SHP77 (cell line): Measurements from ENCODE around the gene TGFBR3L.
"Not testable (repeated sequence)": the region's sequence is repeated elsewhere in the genome, so short reads cannot be mapped to it uniquely, and the experiment has no call there.

Source experiments
- DNase-seq, 2 experiments: peaks; one replicate each; lab custom pipeline; 2025; lab: John Stamatoyannopoulos, UW

Gene TGFBR3L

DNA sequence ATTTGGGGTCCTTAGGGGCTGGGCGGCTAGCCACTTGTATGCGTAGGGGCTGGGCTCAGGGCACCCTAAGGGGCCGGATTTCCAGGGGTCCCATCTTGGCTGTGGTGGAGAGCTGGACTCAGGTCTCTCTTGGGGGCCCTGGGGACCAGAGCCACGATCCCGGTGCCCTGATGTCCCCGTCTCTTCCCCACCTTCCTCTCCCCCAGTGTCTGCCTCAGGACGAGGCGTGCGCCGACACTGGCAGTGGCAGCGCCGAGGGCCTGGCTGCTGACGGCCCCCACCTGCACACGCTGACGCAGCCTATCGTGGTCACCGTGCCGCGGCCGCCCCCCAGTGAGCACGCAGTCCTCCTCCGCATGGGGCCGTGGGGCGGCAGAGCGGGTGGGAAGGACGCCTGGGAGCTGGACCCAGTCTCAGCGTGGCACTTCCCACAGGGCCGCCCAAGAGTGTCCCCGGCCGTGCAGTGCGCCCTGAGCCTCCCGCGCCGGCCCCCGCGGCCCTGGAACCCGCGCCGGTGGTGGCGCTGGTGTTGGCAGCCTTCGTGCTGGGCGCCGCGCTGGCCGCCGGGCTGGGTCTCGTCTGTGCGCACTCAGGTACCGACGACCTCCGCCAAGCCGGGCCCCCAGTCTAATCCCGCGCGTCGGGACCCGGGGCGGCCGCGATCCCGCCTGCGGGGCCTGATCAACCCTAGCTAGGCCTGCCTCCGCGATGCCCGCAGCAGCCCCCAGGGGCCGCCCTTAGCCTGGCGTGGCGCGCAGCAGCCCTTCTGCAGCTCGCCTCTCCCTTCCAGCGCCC lies 2.8 kb downstream of the TGFBR3L start:
- peak; percentile 45 to 69 for DNase-seq

DNA sequence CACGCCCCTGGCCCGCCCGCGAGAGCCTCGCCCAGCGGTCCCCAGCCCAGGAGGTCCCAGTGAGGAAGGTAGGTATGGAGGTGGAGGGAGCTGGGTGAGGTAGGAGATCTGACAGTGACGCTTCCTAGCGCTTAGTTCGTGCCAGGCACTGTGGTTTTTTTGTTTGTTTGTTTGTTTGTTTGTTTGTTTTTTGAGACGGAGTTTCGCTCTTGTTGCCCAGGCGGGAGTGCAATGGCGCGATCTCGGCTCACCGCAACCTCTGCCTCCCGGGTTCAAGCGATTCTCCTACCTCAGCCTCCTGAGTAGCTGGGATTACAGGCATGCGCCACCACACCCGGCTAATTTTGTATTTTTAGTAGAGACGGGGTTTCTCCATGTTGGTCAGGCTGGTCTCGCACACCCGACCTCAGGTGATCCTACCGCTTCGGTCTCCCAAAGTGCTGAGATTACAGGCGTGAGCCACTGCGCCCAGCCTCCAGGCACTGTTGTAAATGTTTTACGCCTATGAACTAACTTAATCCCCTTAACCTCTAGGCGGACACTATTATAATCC lies 3.5 kb downstream of the TGFBR3L start:
- not testable (repeated sequence) for DNase-seq

DNA sequence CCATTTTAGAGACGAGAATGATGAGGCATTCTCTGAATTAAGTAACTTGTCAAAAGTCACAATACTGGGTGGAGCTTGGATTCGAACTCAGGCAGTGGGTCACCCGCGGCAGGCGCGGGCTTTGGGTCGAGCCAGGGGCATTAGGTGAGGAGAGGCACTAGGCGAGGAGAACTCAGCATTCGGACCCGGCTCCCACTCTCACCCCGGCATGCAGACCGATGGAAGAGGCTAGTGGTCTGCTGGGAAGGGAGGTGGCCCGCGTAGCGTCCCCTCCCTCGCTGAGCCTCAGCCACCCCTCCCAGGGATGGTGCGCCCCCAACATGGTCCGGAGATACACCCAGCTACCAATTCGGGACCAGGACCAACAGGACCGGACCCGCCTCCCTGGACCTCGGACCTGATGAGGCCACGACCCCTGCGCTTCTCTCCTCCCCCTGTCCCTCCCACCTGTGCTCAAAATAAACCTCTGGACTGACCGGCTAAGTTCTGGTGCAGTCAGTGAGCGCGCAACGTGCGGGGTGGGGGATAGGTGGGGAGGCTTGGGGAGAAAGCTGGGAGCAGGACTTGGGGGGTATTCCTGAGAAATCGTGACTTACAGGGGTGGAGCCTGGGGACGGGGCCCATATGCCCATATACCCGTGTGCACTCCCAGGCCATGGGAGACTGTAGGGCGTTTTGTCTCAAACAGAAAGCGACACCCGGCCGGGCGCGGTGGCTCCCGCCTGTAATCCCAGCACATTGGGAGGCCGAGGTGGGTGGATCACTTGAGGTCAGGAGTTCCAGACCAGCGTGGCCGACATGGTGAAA lies 4.2 kb downstream of the TGFBR3L start:
- DNase-seq, result peak in 1 of 2 experiments; percentile 21

DNA sequence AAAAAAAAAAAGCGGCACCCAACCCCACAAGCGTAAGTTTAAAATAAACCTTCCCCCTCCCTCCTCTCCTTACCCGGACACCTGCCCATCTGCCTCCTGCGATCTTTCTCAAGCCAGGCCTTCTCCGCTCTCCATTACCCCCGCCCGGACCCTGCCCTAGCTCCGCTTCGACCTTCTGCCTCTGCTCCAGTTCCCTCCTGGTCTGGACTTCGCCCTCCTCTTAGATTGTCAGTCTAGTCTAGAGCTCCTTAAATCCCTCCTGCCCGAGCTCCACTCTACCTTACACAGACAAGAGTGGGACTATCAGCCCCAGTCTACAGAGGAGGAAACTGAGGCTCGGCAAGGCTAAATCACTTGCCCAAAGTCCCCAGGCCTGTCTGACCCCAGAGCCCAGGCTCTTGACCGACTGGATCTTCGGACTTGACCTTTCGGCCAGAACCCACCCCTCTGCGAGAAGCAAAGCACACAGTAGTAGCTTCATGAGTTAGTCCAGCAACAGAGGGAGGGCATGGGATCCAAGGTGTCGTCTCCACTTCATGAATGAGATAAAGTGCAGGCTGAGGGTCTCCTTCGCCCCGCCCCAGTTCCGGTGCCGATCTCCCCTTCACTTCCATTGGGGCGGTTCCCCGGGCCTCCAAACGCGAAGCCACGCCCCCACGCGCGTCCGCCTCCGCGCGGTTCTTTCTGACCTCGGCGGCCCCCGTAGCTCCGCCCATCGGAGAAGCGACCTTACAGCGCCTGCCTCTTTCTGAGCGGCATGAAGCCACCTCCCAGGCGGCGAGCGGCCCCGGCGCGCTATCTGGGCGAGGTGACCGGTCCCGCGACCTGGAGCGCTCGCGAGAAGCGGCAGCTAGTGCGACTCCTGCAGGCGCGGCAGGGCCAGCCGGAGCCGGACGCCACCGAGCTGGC lies 5.2 kb downstream of the TGFBR3L start, which contains the start of gene SNAPC2:
SNAPC2 (plus strand) TSS at position 729 of the 909 bp plus-strand sequence; CDS start at position 758, 29 bp downstream.
- DNase-seq, result peak; percentile 90 to 93

DNA sequence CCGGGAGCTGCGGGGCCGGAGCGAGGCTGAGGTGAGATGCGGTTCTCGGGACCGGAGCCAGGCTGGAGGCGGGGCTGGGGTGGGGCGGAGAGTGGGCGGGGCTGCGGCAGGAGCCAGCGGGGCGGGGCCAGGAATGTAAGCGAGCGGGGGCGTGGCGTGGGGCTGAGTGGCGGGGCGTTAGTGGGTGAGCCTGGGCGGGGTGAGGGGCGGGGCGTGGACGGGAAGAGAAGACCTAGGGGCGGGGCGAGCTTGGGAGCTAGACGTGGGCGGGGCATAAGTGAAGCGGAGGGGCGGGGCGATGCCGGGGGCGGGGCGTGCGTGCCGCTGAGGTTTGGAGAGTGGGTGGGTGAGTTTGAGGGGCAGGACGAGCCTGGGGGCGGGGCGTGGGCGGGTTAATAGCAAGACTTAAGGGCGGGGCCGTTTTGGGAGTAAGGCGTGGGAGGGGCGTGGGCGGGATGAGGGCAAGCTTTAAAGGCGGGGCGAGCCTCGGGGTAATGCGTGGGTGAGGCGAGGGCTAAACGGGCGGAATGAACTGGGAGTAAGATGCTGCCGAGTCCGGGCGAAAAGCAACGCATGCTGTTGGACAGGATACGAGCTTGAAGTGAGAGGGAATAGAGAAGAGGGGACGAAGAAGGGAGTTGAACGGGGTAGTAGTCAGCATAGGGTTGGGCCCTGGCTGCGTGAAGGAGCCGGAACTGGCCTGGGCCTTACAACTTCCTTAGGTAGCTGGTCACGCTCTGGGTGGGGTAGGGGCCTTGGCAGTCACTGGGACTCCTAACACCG lies 6.1 kb downstream of the TGFBR3L start:
- DNase-seq, result peak; percentile 92 to 98

DNA sequence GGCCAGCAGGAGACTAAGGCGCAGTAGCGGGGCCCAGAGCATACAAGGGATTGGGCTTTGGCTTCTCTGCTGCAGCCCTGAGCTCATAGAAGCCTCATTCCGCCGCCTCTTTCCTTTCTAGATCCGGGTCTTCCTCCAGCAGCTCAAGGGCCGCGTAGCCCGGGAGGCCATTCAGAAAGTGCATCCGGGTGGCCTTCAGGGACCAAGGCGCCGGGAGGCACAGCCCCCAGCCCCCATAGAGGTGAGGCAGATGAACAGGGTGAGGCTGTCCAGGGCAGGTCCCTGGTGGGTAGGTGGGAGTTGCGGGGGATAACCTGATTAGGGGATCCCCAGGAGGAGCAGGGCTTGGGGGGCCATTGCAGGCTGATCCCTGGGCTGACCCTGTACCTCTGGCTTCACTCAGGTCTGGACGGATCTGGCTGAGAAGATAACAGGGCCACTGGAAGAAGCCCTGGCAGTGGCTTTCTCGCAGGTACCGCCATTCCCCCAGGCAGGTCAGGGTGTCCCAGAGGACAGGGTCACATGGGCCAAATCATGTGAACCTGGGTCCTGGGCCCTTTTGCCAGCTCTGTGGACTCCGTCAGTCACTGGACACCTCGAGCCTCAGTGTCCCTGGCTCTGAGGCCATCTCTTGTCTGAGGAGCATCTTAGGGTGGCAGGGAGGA lies 6.8 kb downstream of the TGFBR3L start:
- DNase-seq, result peak in 1 of 2 experiments; percentile 42

DNA sequence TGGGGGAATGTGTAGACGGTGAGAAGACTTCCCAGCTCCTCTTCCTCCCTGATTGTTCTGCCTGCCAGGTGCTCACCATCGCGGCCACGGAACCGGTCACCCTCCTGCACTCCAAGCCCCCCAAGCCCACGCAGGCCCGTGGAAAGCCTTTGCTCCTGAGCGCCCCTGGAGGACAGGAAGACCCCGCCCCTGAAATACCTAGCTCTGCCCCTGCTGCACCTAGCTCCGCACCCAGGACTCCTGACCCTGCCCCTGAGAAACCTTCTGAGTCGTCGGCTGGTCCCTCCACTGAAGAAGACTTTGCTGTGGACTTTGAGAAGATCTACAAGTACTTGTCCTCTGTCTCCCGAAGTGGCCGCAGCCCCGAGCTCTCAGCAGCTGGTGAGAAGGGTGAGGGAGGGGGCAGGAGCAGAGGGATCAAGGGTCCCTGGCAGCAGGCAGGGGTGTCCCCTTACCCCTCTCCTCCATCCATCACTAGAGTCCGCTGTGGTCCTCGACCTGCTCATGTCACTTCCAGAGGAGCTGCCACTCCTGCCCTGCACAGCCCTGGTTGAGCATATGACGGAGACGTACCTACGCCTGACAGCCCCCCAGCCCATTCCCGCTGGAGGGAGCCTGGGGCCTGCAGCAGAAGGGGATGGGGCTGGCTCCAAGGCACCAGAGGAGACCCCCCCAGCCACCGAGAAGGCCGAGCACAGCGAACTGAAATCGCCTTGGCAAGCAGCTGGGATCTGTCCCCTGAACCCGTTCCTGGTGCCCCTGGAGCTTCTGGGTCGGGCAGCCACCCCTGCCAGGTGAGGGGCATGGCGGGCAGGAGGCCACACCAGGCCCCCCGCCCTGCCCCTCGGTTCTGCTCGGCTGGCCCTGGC lies 7.6 kb downstream of the TGFBR3L start:
- DNase-seq, result no peak

DNA sequence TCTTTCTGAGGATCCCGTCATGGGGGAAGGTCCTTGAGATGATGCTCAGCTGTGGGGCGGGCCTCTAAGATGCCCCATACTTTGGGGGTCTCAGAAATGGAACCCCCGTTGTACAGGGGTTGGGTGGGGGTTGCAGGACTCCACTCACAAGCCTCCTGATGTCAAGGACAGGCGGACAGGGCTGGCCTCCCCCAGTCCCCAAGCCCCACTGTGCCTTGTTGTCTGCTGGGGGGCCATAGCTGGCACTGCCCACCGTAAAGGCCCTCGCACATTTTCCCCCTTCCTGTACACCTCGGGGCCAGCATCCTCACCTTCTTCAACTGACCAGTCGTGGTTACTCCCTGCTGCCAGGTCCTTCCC lies 8.2 kb downstream of the TGFBR3L start:
- DNase-seq, result no peak

DNA sequence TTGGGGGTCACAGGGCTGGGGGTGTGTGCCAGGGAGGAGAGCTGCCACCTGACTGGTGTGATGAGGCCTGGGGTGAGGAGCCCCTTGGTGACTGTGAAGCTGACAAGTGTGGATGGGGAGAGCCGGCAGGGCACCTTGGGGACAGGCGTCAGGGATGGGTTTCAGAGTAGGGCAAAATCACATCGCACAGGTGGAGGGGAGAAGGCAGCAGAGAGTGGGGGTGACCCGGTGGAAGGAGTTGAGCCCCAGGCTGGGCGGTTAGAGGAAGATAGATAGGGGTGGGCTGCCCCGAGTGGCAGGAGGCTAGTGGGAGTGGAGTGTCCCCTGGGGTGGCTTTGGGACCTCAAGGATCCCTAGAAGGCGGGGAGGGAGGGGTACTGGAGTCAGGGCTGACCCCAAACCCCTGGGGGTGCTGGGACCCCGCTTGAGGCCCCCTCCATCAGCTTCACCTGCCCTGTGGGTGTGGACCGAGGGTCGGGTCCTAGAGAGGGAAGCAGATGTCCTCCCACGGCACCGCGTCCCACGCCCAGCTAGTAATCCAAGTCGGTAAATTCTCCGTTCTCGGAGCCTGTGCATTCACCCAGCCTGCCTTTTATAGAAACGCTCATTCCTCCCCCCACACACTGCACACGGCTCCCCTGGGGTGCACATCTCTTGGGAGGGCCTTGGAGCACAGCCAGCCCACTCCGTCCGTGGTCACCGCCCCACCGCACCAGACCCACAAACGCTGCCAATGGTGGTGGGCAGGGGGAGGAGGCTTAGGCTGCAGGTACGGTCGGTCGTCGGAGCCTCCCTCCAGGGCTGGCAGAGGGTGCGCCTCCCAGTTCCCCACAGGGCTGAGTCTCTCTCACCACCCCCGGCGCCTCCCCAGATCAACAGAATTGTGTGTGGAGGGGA lies 8.9 kb downstream of the TGFBR3L start:
- DNase-seq, result no peak

DNA sequence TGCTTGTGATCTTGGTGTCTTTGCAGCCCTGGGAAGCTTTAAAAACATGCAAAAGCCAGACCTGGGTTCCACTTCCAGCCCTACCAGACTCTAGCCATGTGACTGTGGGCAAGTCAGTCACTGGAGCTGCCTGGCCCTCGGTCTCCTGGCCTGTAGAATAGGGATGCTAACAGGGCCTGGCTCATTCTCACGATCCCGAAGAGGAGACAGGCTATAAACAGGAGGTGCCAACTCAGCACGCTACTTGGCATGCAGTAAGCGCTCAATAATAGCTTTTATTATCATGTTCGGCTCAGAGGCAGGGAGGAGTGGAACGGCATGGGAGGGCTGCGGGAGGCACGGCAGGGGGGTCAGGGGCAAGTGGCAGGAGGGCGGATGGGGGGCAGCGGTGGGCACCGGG lies 9.6 kb downstream of the TGFBR3L start:
- no peak for DNase-seq

DNA sequence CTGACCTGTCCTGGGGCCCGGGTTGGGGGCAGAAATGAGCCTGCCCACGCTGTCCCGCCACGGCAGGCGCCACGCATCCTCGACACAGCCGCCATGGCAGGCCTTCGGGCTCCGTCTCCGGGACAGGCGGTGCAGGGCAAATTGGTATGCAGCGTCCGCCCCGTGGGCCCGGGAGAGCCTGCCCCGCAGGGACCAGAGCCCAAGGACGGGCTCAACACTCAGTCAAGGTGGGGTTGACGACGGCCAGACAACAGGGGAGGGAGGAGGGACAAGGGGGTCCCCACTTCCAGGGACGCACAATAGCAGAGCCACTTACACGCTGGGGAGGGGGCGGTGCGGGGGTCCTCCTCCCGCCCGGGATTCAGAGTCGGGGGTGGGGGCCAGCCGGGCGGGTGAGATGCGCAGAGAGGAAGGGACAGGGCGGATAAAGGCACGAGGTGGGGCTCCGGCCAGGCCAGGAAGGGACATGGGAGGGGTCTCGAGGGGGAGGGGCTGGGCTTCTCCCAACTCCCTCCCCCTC lies 10.1 kb downstream of the TGFBR3L start:
- DNase-seq, result no peak

DNA sequence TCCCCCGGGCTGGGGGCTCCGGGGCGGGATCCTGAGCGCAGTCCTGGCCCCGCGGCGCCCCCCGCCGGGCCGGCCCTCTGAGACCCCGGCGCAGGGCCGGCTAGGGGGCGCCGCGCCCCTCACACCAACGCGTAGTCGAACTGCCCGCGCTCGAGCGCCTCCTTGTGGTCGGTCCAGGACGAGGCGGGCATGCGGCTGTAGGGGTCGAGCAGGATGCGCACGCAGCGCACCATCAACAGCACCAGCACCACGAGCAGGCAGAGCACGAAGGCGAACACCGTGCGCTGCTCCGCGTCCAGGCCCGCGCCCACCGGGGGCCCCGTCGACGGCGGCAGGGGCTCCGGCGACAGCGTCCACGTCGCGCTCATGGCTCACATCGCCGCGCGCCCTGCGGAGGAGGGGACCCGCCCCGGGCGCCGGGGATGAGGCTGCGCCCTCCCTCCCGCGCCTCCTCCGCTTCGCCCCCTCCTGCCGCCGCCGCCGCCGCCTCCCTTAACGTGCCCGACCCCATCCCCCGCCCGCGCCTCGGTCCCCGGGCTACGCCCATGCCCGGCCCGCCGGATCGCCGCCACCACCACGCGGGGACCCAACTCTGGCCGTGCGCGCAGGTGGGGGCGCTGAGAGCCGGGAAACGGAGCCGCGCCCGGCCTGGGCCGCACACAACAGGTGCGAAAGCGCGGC lies 10.7 kb downstream of the TGFBR3L start:
- peak; percentile 53 to 68 for DNase-seq

DNA sequence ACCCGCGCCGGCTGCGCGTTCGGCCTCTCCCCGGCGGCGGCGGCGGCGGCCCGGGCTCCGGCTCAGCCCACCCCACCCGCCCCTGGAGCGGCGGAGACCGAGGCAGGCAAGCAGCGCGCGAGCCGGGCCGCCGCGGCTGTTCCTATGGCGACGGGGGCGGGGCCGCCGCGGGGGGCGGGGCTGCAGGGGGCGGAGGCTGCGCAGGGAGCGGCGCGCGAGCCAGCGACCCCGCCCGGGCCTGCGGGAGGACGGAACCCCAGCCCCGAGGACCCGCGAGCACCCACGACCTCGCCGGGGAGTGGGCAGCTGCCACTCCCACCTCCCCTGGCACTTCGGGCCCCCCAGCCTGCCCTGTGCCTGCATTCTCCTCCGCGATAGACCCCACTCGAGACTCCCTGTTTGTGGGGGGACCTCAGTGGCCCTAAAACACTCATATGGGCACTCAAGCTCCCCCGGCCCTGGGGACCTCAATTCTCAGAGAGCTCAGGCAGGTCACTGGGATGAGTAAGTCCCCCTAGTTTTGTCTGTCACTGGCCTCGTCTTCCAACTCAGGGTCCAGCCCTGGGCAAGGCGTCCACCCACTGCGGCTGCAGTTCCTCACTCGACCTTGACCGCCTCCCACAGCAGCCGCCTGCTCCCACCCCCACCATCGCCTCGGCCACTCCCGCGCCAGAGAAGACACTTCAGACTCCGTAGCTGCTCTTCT lies 11.5 kb downstream of the TGFBR3L start, which contains the start of gene CTXN1:
CTXN1 (minus strand) TSS at position 115 of the 706 bp plus-strand sequence. CDS start 597 bp downstream, outside the sequence.
- peak; percentile 25 to 43 for DNase-seq

DNA sequence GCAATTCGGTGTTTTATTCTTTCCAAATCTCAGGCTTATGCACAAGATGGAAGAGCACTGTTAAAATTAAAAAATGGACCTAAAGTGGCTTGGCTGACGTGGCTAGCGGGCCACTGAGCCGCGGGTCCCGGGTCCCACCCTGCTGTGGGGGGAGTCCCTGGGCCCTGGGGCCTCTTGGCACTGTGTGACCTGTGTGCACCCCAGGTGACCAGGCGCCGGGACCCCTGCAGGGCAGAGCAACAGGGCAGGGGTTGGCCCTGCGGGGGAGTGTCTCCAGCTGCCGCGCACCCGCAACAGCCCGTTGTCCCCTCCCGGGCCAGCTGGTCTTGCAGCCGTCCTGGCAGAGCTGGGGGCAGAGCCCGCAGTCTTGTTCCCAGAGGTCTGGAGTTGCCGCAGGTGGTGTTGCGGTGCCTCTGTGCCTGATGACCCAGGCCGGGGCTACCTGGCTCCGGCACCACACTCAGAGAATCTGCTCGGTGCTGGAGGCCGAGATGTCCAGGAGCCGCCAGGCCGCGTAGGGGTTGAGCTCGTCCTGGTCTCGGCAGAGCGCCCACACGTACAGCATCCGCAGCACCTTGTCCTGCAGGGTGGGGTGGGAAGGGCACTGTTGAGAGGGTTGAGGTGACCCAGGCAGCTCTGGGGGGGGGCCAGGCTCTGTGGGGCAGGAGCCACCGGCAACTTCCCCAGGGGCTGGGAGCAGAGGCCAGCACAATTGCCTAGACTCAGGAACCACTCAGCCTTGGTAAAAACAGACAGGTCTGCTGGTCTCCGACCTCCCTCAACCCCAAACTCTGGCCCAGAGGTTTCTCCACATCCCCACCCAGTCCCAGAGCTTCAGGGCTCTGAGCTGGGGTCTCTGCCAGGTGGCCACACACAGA lies 12.3 kb downstream of the TGFBR3L start:
- DNase-seq, result peak in 1 of 2 experiments; percentile 27

DNA sequence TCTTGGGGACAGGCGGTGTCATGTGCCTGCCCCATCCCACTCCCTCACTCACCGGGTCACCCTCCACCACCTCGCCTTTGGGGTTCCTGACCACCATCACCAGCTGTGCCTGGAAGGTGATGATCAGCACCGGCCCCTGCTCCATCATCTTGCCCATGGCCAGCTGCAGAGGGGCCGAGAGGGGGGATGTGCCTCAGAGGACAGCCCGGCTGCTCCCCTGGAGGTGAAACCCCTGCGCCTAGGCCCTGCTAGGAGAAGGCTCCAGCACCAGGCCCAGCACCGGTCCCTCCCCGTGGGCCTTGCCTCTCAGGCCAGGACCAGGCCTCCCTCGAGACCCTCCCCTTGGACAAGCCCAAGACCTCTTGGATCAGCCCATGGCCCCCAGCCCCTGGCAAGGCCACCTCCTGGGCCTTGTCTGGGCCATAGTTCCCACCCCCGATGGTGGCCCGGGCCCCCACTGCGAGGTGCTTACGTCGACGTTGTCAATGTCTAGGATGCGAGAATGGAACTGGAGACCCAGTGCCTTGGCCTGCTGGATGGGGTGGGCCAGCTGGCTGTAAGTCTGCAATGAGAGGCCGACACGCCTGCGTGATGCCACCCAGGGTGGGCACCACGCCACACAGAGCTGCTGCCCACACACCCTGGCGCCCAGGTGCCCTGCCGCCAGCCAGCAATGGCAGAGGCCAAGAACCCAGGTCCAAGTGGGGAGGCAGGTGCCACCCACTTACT lies 13.1 kb downstream of the TGFBR3L start:
- DNase-seq, result no peak
